Measurements from ENCODE around the gene CEP290. TPM values are rescaled to one million over a fixed set of nuclear protein-coding genes. Genes with fewer than 3 reads are reported as not detected.

CEP290 gene
- total RNA-seq, 2 donors from 2014 or later = 5.8 to 7.6 TPM

Other genes with a start within 250 kb of the CEP290 start
- gene C12orf50, start 112.7 kb downstream of the CEP290 start, total RNA-seq = not detected
- gene TMTC3, start 219 bp upstream of the CEP290 start, total RNA-seq = 10 to 100 TPM; 11.2 to 13.1 TPM

Measured in left cardiac atrium (tissue), 2 donors.